Hypothalamus (tissue), 51 donors: ENCODE data around the gene KIF19.

Experiments used
- DNase-seq, 51 donors: peaks; one replicate each; lab custom pipeline; 2025; lab: John Stamatoyannopoulos, UW

Gene KIF19

GRCh38 chr17:74358697-74359096 is 32.7 kb downstream of the KIF19 start:
- DNase-seq = no peak

- DNase-seq = no peak
Observed at GRCh38 chr17:74359916-74360315, 33.9 kb downstream of the KIF19 start.

- peak in 1 of 51 donors; percentile 52 for DNase-seq
Observed at GRCh38 chr17:74360899-74361229, 34.8 kb downstream of the KIF19 start.

- peak in 46 of 51 donors; percentile 26 to 84 (median 66) for DNase-seq
Observed at GRCh38 chr17:74361230-74362068, 35.4 kb downstream of the KIF19 start, which contains the start of gene BTBD17. TSS of gene BTBD17 (minus strand) at chr17:74361868. CDS start at chr17:74361819, 49 bp downstream.

GRCh38 chr17:74362069-74362405 is 36.0 kb downstream of the KIF19 start:
- peak in 17 of 51 donors; percentile 39 to 83 (median 57) for DNase-seq

- peak in 36 of 51 donors; percentile 13 to 78 (median 52) for DNase-seq
Observed at GRCh38 chr17:74362810-74363498, 36.9 kb downstream of the KIF19 start.

GRCh38 chr17:74367206-74367605 is 41.2 kb downstream of the KIF19 start, which contains the start of gene GPR142:
TSS of gene GPR142 (plus strand) at chr17:74367506. CDS start at chr17:74369541, 2,035 bp downstream.
- DNase-seq = no peak

- DNase-seq = peak in 49 of 51 donors; percentile 18 to 88 (median 61)
Observed at GRCh38 chr17:74368341-74369081, 42.5 kb downstream of the KIF19 start.

GRCh38 chr17:74369221-74369620 is 43.2 kb downstream of the KIF19 start:
- peak in 3 of 51 donors; percentile 13 to 17 (median 17) for DNase-seq

- no peak for DNase-seq
Observed at GRCh38 chr17:74369665-74370490, 43.9 kb downstream of the KIF19 start.

- no peak for DNase-seq
Observed at GRCh38 chr17:74371653-74372147, 45.7 kb downstream of the KIF19 start.

- DNase-seq = no peak
Observed at GRCh38 chr17:74372426-74372825, 46.4 kb downstream of the KIF19 start.

- peak in 37 of 51 donors; percentile 12 to 86 (median 66) for DNase-seq
Observed at GRCh38 chr17:74373838-74374606, 48.0 kb downstream of the KIF19 start.

- DNase-seq = peak in 1 of 51 donors; percentile 4
Observed at GRCh38 chr17:74374858-74375257, 48.8 kb downstream of the KIF19 start.

GRCh38 chr17:74379495-74380085 is 53.6 kb downstream of the KIF19 start:
- peak; percentile 34 to 95 (median 78) for DNase-seq

- no peak for DNase-seq
Observed at GRCh38 chr17:74380086-74380958, 54.3 kb downstream of the KIF19 start.

GRCh38 chr17:74380959-74381808 is 55.2 kb downstream of the KIF19 start:
- DNase-seq = no peak
